A549 (cell line): ENCODE data around the gene SKAP1.

Experiments
- CEBPB ChIP-seq, 2 experiments: fragments of >200 bp in 1 of 2; sonication (Bioruptor Twin) in 1 of 2; formaldehyde crosslinking in 1 of 2; IDR thresholded peaks; 2 replicates each; pipeline ENCODE4 v1.6.1; 2012 to 2016
- EP300 ChIP-seq, 2 experiments: fragments of >200 bp; sonication (Bioruptor Twin); formaldehyde crosslinking; IDR thresholded peaks; 2 replicates in 1 of 2; 3 replicates in 1 of 2; pipeline ENCODE4 v1.6.1; 2016 to 2017
- FOXS1 ChIP-seq: fragments of 250-450 bp; sonication (Bioruptor Pico); IDR thresholded peaks from 2 replicates; pipeline ENCODE4 v1.5.0; 2020; ENCODE audit warnings: mild to moderate bottlenecking, moderate library complexity
- JUN ChIP-seq, 2 experiments: fragments of >200 bp; sonication (Bioruptor Twin); formaldehyde crosslinking; IDR thresholded peaks; 2 replicates in 1 of 2; 3 replicates in 1 of 2; pipeline ENCODE4 v1.6.1; 2016 to 2017
- KDM1A ChIP-seq: fragments of 200-600 bp; sonication (generic); IDR thresholded peaks from 2 replicates; pipeline ENCODE4 v1.6.1; 2016; ENCODE audit warnings: low read depth, mild to moderate bottlenecking
- POLR2A ChIP-seq: IDR thresholded peaks from 2 replicates; pipeline ENCODE4 v1.6.1; 2012; ENCODE audit warnings: mild to moderate bottlenecking, low read length
- RFX5 ChIP-seq: fragments of 450-650 bp; IDR thresholded peaks from 2 replicates; pipeline ENCODE4 v1.7.1; 2014; ENCODE audit warnings: antibody characterized with exemption, mild to moderate bottlenecking, moderate library complexity
- TF ChIP-seq, protein P1 (sequence below): IDR thresholded peaks from 2 replicates; pipeline ENCODE4 v1.6.1; 2012
- TF ChIP-seq, protein P2 (sequence below): fragments of 200-600 bp; sonication (generic); IDR thresholded peaks from 2 replicates; pipeline ENCODE4 v1.6.1; 2016; ENCODE audit warnings: antibody characterized with exemption, mild to moderate bottlenecking, moderate library complexity

DNA sequence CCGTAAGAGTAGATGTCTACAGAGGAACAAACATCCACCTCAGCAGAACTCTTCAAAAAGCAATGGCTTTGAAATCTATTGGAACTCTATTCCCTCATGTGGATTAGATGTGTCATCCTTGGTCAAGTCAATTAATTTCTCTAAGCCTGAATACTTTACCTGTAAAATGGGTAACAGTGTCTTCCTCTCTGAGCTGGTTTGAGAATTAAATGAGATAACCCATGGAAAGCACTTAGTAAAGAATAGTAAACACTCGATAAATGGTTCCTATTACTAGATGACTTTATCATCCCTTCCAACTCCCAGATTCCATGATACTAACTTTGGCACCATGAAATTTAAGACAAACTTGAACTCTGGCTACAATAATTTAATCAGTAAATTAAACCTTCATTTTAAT lies 89.1 kb downstream of the SKAP1 start:
- TF ChIP-seq KDM1A (no peak), POLR2A (no peak), EP300 (IDR thresholded peaks at IDR 0.05) (no peak), JUN (IDR thresholded peaks at IDR 0.05) (no peak), CEBPB (IDR thresholded peaks at IDR 0.05) (no peak), RFX5 (no peak), FOXS1 (CRISPR knock-in tag) (no peak)
- TF ChIP-seq, protein P1, sequence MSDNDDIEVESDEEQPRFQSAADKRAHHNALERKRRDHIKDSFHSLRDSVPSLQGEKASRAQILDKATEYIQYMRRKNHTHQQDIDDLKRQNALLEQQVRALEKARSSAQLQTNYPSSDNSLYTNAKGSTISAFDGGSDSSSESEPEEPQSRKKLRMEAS: no peak
- TF ChIP-seq, protein P2, sequence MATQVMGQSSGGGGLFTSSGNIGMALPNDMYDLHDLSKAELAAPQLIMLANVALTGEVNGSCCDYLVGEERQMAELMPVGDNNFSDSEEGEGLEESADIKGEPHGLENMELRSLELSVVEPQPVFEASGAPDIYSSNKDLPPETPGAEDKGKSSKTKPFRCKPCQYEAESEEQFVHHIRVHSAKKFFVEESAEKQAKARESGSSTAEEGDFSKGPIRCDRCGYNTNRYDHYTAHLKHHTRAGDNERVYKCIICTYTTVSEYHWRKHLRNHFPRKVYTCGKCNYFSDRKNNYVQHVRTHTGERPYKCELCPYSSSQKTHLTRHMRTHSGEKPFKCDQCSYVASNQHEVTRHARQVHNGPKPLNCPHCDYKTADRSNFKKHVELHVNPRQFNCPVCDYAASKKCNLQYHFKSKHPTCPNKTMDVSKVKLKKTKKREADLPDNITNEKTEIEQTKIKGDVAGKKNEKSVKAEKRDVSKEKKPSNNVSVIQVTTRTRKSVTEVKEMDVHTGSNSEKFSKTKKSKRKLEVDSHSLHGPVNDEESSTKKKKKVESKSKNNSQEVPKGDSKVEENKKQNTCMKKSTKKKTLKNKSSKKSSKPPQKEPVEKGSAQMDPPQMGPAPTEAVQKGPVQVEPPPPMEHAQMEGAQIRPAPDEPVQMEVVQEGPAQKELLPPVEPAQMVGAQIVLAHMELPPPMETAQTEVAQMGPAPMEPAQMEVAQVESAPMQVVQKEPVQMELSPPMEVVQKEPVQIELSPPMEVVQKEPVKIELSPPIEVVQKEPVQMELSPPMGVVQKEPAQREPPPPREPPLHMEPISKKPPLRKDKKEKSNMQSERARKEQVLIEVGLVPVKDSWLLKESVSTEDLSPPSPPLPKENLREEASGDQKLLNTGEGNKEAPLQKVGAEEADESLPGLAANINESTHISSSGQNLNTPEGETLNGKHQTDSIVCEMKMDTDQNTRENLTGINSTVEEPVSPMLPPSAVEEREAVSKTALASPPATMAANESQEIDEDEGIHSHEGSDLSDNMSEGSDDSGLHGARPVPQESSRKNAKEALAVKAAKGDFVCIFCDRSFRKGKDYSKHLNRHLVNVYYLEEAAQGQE: no peak
